Colon (tissue), 2 donors: ENCODE measurements around the gene SLC2A3.
"Not testable (repeated sequence)": the region's sequence is repeated elsewhere in the genome, so short reads cannot be mapped to it uniquely, and the experiment has no call there.

Source experiments
- FAIRE-seq: peaks from 2 replicates; lab custom pipeline; 2012; peaks lifted over from hg19 to GRCh38; lab: Jason Lieb, UNC
- donor health status: control.
- donor health status: control.

The SLC2A3 gene

DNA sequence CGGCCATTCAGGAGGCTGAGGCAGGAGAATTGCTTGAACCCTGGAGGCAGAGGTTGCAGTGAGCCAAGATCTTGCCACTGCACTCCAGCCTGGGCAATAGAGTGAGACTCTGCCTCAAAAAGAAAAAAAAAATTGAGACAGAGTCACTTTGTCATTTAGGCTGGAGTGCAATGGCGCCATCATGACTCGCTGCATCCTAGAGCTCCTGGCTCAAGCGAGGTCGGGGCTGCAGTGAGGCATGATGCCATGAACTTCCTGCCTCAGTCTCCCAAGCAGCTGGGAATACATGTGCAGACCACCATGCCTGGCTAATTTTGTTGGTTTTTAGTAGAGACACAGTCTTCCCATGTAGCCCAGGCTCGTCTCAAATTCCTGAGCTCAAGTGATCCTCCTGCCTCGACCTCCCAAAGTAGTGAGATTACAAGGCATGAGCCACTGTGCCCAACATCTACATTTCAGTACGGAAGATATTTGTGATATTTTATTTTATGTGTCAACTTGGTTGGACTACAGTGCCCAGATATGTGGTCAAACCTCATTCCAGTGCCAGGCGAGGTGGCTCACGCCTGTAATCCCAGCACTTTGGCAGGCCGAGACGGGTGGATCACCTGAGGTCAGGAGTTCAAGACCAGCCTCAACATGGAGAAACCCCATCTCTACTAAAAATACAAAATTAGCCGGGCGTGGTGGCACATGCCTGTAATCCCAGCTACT lies 14.4 kb upstream of the SLC2A3 start:
- FAIRE-seq: not testable (repeated sequence)

DNA sequence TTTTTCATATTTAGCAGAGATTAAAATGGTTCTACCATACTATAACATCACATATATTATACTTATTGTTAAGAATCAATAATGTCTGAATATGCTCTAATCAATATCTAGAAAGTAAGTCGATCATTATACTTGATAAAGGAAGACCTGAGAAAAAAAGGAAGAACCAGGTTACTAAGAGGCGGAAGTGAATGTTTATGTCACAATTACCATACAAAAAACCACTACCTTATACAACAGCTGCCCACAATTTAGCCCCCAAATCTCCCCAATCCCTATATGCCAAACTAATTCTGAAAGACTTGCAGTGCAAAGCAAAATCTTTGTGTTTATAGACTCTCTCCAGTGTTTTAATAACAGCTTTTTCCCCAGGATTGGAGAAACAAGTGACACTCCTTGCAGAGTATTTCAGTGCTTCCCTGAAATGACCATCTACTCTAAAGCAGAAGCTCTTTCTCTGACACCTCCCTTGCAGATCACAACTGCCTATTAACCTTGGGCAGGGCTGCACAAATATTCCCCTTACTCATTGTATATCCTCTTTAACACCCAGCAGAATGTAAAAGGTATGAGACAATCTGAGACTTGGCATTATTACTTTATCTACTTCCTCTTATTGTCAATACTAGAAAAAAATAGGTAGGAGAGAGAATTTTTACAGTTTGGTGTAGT lies 12.7 kb upstream of the SLC2A3 start:
- no peak for FAIRE-seq

DNA sequence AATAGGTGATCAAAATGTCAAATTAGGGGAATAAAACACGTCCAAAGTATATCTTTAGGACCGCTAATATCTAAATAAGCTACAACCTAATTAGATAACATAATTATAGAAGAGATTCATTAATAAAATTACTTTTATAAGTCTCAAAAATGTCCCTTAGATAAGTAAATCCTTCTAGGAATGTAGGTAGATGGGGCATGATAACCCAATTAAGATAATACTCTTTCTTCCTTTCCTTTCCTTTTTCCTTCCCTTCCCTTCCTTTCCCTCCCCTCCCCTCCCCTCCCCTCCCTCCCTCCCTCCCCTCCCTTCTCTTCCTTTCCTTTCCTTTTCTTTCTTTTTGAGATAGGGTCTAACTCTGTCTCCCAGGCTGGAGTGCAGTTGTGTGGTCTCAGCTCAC lies 11.0 kb upstream of the SLC2A3 start:
- FAIRE-seq: no peak

DNA sequence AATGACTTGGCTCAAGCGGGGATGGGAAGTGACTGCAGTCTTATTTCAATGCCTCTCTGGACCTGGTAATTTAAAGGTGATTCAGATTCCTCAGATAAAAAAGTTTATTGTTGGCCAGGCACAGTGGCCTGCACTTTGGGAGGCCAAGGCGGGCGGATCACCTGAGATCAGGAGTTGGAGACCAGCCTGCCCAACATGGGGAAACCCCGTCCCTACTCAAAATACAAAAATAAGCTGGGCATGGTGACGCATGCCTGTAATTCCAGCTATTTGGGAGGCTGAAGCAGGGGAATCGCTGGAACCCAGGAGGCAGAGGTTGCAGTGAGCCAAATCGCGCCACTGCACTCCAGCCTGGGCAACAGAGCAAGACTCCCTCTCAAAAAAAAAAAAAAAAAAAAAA lies 8.8 kb upstream of the SLC2A3 start:
- not testable (repeated sequence) for FAIRE-seq

DNA sequence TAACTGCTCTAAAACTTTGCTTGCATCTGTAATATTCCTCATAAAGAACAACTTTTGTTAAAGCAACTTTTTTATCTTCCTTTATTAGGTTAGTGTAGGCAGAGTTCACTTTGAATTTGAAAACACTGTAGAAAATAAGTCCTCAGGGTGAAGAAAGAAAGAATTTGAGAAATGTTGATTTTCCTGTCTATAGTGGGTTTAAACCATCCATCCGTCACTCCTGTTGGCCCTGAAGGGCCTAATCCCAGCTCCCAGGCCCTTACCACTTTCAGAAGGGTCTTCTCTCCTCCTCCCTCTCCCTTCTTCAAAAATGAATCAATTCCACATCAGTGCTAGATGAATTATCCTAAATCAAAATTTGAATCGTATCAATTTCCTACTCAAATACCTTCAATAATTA lies 4.9 kb upstream of the SLC2A3 start:
- no peak for FAIRE-seq

DNA sequence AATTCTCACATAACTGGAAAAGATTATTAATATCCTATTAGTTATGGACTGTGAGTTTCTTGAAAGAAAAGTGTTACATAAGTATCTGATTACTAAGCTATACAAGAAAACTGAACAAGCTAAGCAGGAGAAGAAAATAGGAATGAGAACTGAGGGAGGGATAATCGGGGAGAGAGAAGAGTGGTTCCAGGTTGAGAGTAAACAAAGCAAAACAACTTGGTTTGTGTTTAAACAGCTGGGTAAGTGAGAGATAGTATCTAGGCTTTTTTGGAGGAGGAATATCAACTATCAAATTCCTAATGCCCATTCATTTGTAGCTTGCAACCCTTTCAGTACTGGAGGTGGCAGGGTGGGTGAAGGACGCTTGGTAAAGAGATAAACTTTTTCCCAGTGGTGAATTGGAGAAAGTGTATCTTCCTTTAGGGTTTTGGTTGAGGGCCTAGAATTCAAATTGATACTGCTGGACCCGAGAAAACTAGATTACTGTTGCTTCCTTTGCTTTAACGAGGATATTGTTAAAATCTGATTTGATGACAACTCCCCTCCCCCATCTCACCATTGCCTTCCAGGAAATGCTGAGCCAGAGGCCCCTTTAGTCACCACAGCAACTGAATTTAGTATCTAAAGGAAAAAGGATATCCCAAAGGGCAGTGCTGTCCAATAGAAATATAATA lies 2.0 kb upstream of the SLC2A3 start:
- FAIRE-seq: no peak

DNA sequence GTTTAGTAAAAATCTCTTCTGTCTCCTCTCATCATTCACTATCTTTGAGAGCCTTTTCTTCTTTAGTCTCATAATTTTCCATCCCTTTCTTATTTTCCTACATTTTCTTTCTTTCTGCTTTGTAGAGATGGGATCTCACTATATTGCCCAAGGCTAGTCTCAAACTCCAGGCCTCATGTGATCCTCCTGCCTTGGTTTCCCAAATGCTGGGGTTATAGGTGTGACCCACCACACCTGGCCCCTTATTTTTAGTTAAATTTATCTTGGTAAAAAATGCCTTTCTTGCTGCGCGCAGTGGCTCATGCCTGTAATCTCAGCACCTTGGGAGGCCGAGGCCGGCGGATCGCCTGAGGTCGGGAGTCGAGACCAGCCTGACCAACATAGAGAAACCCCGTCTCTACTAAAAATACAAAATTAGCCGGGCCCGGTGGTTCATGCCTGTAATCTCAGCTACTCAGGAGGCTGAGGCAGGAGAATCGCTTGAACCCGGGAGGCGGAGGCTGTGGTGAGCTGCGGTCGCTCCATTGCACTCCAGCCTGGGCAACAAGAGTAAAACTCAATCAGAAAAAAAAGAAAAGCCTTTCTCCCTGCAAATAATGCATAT lies 996 bp downstream of the SLC2A3 start:
- no peak for FAIRE-seq

DNA sequence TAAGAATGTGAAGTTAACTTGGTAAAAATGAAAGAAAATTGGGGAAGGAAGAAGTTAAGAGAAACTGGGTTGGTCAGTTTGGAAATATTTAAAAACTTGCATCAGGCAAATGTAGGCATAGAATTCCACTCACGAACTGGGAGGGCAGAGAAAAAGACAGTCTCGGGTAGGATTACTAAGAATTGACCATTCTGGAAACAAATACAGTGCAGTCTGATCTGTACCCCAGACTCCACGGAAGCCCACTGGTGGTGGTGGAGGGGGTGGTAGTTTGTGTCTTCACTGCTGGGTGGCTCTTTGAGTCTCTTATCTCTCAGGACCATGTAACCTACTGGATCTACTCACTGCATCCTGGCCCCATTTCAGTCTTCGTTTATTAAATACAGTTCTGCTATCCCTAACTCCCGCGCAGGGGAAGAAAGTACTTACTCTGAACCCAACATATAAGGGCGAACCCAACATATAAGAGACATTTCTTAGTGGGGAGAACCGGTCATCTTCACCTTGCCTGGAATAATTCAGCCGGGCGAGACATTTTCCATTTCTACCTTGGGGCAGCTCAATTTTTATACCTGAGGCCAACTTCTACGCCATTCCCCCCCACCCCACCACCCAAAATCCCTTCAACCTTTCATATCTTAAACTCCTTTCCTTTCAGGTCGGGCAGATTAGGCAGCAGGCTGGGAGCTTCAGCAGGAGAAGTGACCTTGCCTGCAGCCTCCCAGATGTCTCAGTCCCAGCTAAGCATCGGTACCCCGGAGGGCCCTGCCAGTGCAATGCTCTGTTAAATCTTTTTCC lies 1.7 kb downstream of the SLC2A3 start:
- no peak for FAIRE-seq

DNA sequence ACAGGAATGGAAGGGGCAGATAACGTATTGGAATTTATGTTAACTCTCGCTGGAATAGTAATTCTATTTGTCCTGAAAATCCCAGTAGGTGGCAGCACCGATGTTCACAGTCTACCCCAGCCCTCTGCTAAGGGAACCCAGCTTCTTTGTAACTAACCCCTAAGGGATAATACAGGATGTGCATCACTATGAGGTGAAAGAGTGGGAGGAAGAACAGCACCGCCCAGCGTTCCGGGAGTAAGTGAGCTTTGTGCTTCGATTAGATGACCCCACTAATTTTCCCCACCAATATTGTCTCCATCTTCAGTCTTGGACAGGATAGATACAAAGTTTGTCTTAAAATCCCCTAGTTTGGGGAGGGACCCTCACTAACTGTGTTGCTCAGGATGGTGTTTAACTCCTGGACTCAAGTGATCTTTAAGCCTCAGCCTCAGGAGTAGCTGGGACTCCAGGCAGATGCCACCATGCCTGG lies 2.7 kb downstream of the SLC2A3 start:
- no peak for FAIRE-seq

DNA sequence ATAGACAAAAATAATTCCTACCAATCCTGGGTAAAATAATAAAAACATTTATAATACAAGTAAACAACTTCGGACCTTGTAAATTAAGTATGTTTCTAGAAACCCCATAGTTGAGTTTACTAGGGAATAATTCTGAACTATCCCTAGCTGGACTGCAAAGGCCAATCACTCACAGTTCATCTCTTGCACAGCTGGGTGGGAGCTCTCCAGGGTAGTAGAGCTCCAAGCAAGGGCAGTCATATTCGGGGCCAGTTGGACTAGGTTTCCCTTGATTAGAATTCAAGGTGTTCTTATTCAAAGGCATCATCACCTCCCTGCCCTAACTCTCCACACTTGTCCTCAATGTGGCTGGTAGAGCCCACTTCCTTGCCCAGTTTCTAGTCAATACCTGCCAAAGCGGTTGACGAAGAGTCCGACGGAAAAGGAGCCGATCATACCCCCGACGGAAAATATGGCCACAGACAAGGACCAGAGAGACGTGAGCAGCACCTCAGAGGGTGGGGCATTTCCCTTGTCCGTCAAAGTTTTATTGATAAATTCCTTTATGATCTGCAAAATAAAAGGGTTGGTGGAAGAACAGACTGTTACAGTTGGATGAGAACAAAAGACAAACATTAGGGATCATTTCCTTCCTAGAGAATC lies 3.3 kb downstream of the SLC2A3 start:
- FAIRE-seq: not testable (repeated sequence)

DNA sequence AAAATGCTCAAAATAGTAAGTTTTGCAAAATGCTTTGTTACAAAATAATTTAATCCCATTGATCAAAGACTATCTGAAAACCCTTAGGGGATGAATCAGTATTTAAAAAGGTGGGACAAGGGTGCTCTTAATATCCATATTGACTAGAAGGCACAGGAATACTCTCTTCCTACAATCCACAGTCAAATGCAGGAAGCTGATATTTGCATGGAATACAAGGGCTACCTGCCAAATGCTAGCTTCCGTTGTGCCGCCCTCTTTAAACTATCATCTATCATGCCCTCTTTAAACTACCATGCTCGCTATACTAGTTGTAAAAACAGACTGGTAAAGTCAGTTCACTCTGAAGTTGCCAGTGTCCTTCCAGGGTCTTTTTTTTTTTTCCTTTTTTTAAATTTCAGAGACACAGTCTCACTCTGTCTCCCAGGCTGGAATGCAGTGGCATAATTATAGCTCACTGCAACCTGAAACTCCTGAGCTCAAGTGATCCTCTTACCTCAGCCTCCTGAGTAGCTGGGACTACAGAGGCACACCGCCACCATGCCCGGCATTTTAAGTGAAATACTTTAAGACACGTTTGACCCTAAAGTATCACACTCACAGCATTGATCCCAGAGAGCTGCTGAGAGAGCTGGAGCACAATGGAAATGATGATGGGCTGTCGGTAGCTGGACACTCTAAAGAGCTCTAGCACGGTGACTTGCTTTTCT lies 6.7 kb downstream of the SLC2A3 start:
- no peak for FAIRE-seq

DNA sequence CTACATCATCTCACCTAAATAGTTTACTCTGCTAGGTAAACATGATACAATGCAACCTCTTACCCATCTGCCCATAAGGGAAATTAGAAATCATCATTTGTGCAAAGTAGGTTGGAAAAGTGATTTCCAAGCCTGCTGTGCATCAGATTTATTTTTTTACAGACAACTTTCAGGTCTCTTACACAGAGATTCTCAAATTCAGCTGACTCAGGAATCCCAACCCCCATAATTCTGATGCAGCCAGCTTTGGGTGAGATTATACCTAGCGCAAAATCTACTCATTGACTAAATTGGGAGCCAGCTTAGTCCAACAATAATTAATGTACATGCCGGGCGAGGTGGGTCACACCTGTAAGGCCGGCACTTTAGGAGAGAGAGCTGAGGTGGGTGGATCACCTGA lies 8.5 kb downstream of the SLC2A3 start:
- FAIRE-seq: no peak

DNA sequence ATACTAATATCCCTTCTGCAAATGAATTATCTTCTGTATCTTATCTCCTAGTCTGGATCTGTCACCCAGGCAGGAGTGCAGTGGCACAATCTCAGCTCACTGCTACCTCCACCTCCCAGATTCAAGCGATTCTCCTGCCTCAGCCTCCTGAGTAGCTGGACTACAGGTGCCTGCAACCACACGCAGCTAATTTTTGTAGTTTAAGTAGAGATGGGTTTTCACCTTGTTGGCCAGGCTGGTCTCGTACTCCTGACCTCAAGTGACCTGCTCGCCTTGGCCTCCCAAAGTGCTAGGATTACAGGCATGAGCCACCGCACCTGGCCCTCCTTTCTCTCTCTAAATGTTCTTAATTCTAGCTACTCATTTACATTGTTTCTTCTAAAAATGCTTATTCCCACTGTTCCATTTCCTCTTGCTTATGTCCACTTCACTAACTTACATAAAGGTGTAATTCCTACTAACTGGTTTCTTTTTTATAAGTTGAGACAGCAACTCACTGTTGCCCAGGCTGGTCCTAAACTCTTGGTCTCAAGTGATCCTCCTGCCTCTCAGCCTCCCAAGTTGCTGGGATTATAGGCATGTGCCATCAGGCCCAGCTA lies 9.8 kb downstream of the SLC2A3 start:
- not testable (repeated sequence) for FAIRE-seq

DNA sequence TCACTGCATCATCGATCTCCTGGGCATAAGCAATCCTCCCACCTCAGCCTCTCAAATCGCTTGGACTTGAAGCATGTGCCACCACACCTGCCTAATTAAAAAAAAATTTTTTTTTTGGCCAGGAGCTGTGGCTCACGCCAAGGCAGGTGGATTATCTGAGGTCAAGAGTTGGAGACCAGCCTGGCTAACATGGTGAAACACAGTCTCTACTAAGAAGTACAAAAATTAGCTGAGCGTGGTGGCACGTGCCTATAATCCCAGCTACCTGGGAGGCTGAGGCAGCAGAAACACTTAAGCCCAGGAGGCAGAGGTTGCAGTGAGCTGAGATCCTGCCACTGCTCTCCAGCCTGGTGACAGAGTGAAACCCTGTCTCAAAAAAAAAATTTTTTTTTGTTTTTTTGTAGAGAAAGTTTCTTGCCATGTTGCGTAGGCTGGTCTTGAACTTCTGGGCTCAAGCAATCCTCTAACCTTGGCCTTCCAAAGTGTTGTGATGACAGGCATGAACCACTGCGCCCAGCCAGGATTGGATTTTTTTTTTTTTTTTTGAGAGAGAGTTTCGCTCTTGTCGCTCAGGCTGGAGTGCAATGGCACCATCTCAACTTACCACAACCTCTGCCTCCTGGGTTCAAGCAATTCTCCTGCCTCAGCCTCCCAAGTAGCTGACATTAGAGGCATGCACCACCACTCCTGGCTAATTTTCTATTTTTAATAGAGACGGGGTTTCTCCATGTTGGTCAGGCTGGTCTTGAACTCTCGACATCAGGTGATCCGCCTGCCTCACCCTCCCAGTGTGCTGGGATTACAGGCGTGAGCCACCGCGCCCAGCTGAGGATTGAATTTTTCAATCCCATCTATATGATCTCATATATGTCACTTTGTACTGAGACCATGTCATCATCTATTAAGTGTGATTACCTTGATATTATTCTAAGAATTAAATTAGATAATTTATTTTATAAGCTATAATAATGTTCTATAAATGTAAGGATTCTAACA lies 12.4 kb downstream of the SLC2A3 start:
- FAIRE-seq: no peak

DNA sequence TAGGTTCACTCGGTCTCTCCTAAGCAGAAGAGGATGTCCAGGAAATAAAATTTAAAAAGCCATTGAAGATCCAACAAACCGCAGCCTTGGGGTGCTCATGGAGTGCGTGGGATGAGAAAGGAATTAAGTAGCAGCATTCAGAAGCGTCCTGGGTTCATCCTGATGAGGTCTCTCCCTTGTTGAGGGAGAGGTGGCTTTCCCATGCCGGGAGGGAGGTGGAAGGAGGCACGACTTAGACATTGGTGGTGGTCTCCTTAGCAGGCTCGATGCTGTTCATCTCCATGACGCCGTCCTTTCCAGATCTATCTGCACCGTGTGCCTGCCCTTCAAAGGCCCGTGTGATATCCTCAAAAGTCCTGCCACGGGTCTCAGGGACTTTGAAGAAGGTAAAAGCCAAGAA lies 14.8 kb downstream of the SLC2A3 start:
- FAIRE-seq: not testable (repeated sequence)

DNA sequence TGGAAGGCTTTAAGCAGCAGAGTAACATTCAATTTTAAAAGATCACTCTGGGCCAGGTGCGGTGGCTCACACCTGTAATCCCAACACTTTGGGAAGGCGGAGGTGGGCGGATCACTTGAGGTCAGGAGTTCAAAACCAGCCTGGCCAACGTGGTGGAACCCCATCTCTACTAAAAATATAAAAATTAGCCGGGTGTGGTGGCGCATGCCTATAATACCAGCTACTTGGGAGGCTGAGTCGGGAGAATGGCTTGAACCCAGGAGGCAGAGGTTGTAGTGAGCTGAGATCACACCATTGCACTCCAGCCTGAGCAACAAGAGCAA lies 17.8 kb downstream of the SLC2A3 start:
- FAIRE-seq: not testable (repeated sequence)

DNA sequence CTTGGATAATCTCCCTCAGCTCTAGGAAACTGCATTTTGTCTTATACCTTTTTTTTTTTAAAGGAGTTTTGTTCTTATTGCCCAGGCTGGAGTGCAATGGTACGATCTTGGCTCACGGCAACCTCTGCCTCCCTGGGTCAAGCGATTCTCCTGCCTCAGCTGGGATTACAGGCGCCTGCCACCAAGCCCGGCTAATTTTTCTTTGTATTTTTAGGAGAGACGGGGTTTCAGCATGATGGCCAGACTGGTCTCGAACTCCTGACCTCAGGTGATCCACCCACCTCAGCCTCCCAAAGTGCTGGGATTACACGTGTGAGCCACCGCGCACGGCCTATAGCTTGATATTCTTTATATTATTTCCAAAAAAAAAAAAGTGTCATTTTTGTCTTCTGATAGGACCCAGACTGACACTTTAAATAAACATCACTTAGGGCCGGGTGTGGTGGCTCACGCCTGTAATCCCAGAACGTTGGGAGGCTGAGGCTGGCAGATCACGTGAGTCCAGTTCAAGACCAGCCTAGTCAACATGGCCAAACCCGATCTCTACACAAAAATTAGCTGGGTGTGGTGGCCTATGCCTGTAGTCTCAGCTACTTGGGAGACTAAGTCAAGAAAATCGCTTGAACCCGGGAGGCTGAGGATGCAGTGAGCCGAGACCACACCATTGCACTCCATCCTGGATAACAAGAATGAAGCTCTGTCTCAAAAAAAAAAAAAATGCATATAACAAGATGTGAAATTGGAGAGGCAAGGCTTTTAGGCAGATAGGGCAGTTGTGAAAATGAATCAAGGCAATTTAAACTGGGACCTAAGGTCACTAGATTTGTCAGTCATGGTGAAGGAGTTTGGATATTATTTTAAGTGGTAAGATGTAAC lies 18.4 kb downstream of the SLC2A3 start:
- FAIRE-seq: no peak

DNA sequence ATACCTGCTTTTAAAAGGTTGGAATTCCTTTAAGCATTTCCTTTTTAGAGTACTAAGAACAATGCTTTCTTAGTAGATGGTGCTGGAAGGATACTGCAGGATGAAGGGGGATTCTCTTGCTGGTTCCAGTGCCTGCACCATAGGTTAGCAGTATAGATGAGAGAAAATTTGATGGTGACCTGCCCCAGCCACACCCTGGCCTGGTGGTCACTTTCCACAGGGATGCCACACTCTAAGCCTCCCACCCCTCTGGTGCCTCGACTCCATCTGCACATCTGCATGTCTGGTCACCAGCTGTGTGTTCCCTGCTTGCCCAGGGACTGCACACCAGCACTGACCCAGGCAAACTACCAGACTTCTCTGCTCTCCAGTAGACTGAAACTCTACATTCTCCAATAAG lies 19.1 kb downstream of the SLC2A3 start:
- FAIRE-seq: no peak
